GM23338 (cell line): ENCODE measurements around the gene TARBP2. TPM values are rescaled to one million over a fixed set of nuclear protein-coding genes. Genes with fewer than 3 reads are reported as not detected.

Experiments used
- ATAC-seq: fragments of 200-7000 bp; cut with Tn5 transposase; 3 replicates; pipeline ENCODE4 v1.9.1; 2020
- DNase-seq: peaks from one replicate; pipeline ENCODE4 v3.0.0-alpha.2; 2015; ENCODE audit warnings: low spot score
- H2AFZ ChIP-seq: fragments of 200-600 bp; sonication (generic); 2 replicates; pipeline ENCODE4 v1.8.0; 2016; ENCODE audit warnings: antibody characterized with exemption, mild to moderate bottlenecking, moderate library complexity
- H3F3A ChIP-seq: fragments of 200-600 bp; sonication (generic); replicated peaks from 2 replicates; pipeline ENCODE4 v1.8.0; 2017; ENCODE audit warnings: antibody characterized with exemption, mixed run types, low read depth
- H3K27ac ChIP-seq: fragments of 200-600 bp; sonication (generic); 2 replicates; pipeline ENCODE4 v1.6.1; 2016; ENCODE audit warnings: low read depth
- H3K27me3 ChIP-seq: fragments of 200-600 bp; sonication (generic); 2 replicates; pipeline ENCODE4 v1.8.0; 2016; ENCODE audit warnings: mild to moderate bottlenecking, mixed run types, moderate library complexity; ENCODE audit not compliant: insufficient read depth
- H3K36me3 ChIP-seq: fragments of 200-600 bp; sonication (generic); 2 replicates; pipeline ENCODE4 v1.8.0; 2016; ENCODE audit warnings: mild to moderate bottlenecking; ENCODE audit not compliant: insufficient read depth
- H3K4me1 ChIP-seq: fragments of 200-600 bp; sonication (generic); 2 replicates; pipeline ENCODE4 v1.8.0; 2016; ENCODE audit warnings: mild to moderate bottlenecking, moderate library complexity; ENCODE audit not compliant: insufficient read depth
- H3K4me2 ChIP-seq: fragments of 200-600 bp; sonication (generic); 2 replicates; pipeline ENCODE4 v1.7.1; 2017; ENCODE audit warnings: mixed run types
- H3K4me3 ChIP-seq: fragments of 200-600 bp; sonication (generic); 2 replicates; pipeline ENCODE4 v1.6.1; 2016; ENCODE audit warnings: mixed run types
- H3K79me2 ChIP-seq: fragments of 200-600 bp; sonication (generic); replicated peaks from 2 replicates; pipeline ENCODE4 v1.8.0; 2017; ENCODE audit warnings: mild to moderate bottlenecking; ENCODE audit not compliant: insufficient read depth
- H3K9me2 ChIP-seq: fragments of 200-600 bp; sonication (generic); 2 replicates; pipeline ENCODE4 v1.8.0; 2017; ENCODE audit not compliant: insufficient read depth
- H4K20me1 ChIP-seq: fragments of 200-600 bp; sonication (generic); replicated peaks from 2 replicates; pipeline ENCODE4 v1.8.0; 2017; ENCODE audit warnings: mild to moderate bottlenecking; ENCODE audit not compliant: insufficient read depth
- H3K27ac Mint-ChIP-seq: 2 replicates; pipeline ENCODE4 v1.8.0; 2020; ENCODE audit warnings: inconsistent platforms, mild to moderate bottlenecking, moderate library complexity, mixed read lengths
- H3K27me3 Mint-ChIP-seq: 3 replicates; pipeline ENCODE4 v1.8.0; 2022; ENCODE audit warnings: low read depth, mild to moderate bottlenecking, moderate library complexity, mixed read lengths, inconsistent platforms; ENCODE audit not compliant: insufficient read depth, poor library complexity
- H3K36me3 Mint-ChIP-seq: 3 replicates; pipeline ENCODE4 v1.8.0; 2021; ENCODE audit warnings: low read depth, mild to moderate bottlenecking, inconsistent platforms, moderate library complexity, mixed read lengths
- H3K4me1 Mint-ChIP-seq: 3 replicates; pipeline ENCODE4 v1.8.0; 2020; ENCODE audit warnings: mild to moderate bottlenecking, inconsistent platforms, mixed read lengths
- H3K4me3 Mint-ChIP-seq: 3 replicates; pipeline ENCODE4 v1.8.0; 2021; ENCODE audit warnings: moderate library complexity, mild to moderate bottlenecking, inconsistent platforms, mixed read lengths
- H3K9me3 Mint-ChIP-seq: 3 replicates; pipeline ENCODE4 v1.8.0; 2020; ENCODE audit warnings: moderate library complexity, mild to moderate bottlenecking, inconsistent platforms, mixed read lengths
- CTCF ChIP-seq, 2 experiments: fragments of 200-600 bp in 1 of 2; sonication (generic) in 1 of 2; conservative IDR thresholded peaks; 2 replicates each; pipeline versions ENCODE4 v1.5.1 to v1.6.1; 2016 to 2017; ENCODE audit warnings: antibody characterized with exemption in 2 of 2, low read depth in 2 of 2, mild to moderate bottlenecking in 2 of 2, moderate library complexity in 1 of 2
- EZH2phosphoT487 ChIP-seq: fragments of 200-600 bp; sonication (generic); IDR thresholded peaks from one replicate; pipeline ENCODE4 v1.8.1; 2018; ENCODE audit warnings: antibody characterized with exemption; ENCODE audit not compliant: unreplicated experiment
- JUNB ChIP-seq: IDR thresholded peaks from one replicate; pipeline ENCODE4 v1.6.1; 2016; ENCODE audit warnings: antibody characterized with exemption; ENCODE audit not compliant: unreplicated experiment
- POLR2AphosphoS5 ChIP-seq: IDR thresholded peaks from 2 replicates; pipeline ENCODE4 v1.6.1; 2016; ENCODE audit warnings: antibody characterized with exemption, low read depth
- REST ChIP-seq: IDR thresholded peaks from one replicate; pipeline ENCODE4 v1.6.1; 2018; ENCODE audit warnings: antibody characterized with exemption; ENCODE audit not compliant: unreplicated experiment
- STAT1 ChIP-seq: IDR thresholded peaks from one replicate; pipeline ENCODE4 v1.6.1; 2016; ENCODE audit warnings: antibody characterized with exemption; ENCODE audit not compliant: unreplicated experiment
- ZNF114 ChIP-seq: fragments of 250-450 bp; sonication (Bioruptor Pico); IDR thresholded peaks from 2 replicates; pipeline ENCODE4 v1.5.0; 2020; ENCODE audit warnings: mild to moderate bottlenecking, moderate library complexity
- polyA plus RNA-seq: library from polyadenylated mRNA; unstranded; fragments of >200 nt; fragmentation: Nextera tagmentation; extraction: Ambion mirVana; gene quantifications from 2 replicates; pipeline ENCODE4 v1.2.1, GENCODE V29; 2016
- total RNA-seq: library from RNA; depleted of rRNA; stranded (reverse); fragments of >200 nt; shearing (Covaris generic); gene quantifications from 2 replicates; pipeline ENCODE4 v1.2.3, GENCODE V29; 2014
- TF ChIP-seq, protein P1 (sequence below): IDR thresholded peaks from 2 replicates; pipeline ENCODE4 v1.6.1; 2016; ENCODE audit warnings: antibody characterized with exemption

TARBP2 gene
- total and polyA plus RNA-seq, 2 experiments from 2014 or later, result 57.0 to 83.4 TPM

- Histone ChIP-seq H3K4me2 (peak overlapping the region; percentile 84), H3F3A (peaks cover 7% of the 10 kb centered on the region), H2AFZ (no peak overlapping the region), H3K9me2 (no peaks in the 10 kb centered on the region), H4K20me1 (no peaks in the 10 kb centered on the region), H3K79me2 (peaks cover 29% of the 10 kb centered on the region), H3K27me3 (no peaks in the 10 kb centered on the region), H3K4me1 (peaks cover 29% of the 10 kb centered on the region), H3K4me3 (peak overlapping the region; percentile 58), H3K36me3 (no peaks in the 10 kb centered on the region; the same call in 1 of the 2 replicates), H3K27ac (peak overlapping the region; percentile 82)
- H3K9me3 Mint-ChIP-seq, result peaks cover 3% of the 10 kb centered on the region
- peak; percentile 40 for DNase-seq
- peak; percentile 68 for ATAC-seq
- peaks cover 15% of the 10 kb centered on the region for H3K27me3 Mint-ChIP-seq
- peak overlapping the region; percentile 79 for H3K4me3 Mint-ChIP-seq
- peak overlapping the region; percentile 83 for H3K27ac Mint-ChIP-seq
- H3K4me1 Mint-ChIP-seq, result peaks cover 47% of the 10 kb centered on the region
- H3K36me3 Mint-ChIP-seq, result peaks cover 20% of the 10 kb centered on the region
- TF ChIP-seq JUNB, result no peak
- TF ChIP-seq POLR2AphosphoS5, result peak; percentile 74
Observed at GRCh38 chr12:53500142-53500775, 824 bp upstream of the TARBP2 start.

DNA sequence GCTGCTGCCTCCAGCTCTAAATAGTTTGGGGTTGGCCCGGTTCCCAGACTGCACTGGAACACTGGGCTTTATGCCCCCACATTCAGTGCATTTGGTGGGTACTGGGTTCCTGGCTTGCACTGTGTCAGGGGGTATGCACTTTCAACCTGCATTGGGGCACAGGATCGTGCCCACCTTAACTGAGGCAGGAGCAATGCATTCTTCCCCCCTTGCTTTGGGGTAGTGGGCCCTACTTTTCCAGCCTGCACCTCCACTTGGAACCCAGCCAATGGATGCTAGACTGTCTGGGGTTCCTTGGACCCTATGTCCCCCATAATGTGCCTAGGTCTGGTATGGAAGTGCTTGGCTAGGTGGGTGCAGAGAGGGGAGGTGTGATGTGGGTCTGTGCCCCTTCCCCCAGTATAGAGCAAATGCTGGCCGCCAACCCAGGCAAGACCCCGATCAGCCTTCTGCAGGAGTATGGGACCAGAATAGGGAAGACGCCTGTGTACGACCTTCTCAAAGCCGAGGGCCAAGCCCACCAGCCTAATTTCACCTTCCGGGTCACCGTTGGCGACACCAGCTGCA, 615 bp downstream of the TARBP2 start:
- Histone ChIP-seq H3F3A (peaks cover 7% of the 10 kb centered on the region), H3K4me3 (peak overlapping the region; percentile 68), H3K4me1 (peaks cover 25% of the 10 kb centered on the region), H3K4me2 (peak overlapping the region; percentile 72), H3K79me2 (peaks cover 29% of the 10 kb centered on the region), H4K20me1 (no peaks in the 10 kb centered on the region), H3K9me2 (no peaks in the 10 kb centered on the region), H3K36me3 (no peaks in the 10 kb centered on the region; the same call in 1 of the 2 replicates), H3K27me3 (no peaks in the 10 kb centered on the region), H3K27ac (peak overlapping the region; percentile 86; the same call in 1 of the 2 replicates), H2AFZ (peak overlapping the region; percentile 88; the same call in 1 of the 2 replicates)
- Mint-ChIP-seq H3K4me3 (peak overlapping the region; percentile 79), H3K27me3 (peaks cover 25% of the 10 kb centered on the region), H3K9me3 (peaks cover 3% of the 10 kb centered on the region), H3K36me3 (peaks cover 29% of the 10 kb centered on the region), H3K4me1 (peaks cover 35% of the 10 kb centered on the region), H3K27ac (peak overlapping the region; percentile 97)
- DNase-seq (no peak), ATAC-seq (no peak)
- TF ChIP-seq ZNF114, result no peak
- TF ChIP-seq JUNB, result no peak
- TF ChIP-seq, protein P1, sequence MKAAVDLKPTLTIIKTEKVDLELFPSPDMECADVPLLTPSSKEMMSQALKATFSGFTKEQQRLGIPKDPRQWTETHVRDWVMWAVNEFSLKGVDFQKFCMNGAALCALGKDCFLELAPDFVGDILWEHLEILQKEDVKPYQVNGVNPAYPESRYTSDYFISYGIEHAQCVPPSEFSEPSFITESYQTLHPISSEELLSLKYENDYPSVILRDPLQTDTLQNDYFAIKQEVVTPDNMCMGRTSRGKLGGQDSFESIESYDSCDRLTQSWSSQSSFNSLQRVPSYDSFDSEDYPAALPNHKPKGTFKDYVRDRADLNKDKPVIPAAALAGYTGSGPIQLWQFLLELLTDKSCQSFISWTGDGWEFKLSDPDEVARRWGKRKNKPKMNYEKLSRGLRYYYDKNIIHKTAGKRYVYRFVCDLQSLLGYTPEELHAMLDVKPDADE, result no peak; the same call in 1 of the 2 replicates
- no peak for TF ChIP-seq CTCF (conservative IDR thresholded peaks at IDR 0.05; ENCODE audit: low read depth in 2 of 2)
- TF ChIP-seq EZH2phosphoT487, result no peak
- peak; percentile 12; the same call in 1 of the 2 replicates for TF ChIP-seq POLR2AphosphoS5
- TF ChIP-seq REST, result no peak
- no peak for TF ChIP-seq STAT1
